Stimulated activated CD8-positive, alpha-beta memory T cell treated with anti-CD3 and anti-CD28 coated beads, Interleukin-12 subunit alpha, Interleukin-12 subunit beta, amount 100 ng/mL, for 24 hours (primary cell): ENCODE data around the gene ZNF236.
"Not testable (repeated sequence)": the region's sequence is repeated elsewhere in the genome, so short reads cannot be mapped to it uniquely, and the experiment has no call there.

Experiments used
- DNase-seq: peaks from one replicate; pipeline ENCODE4 v3.0.0-alpha.2; 2020; ENCODE audit errors: extremely low read depth

The ZNF236 gene

DNA sequence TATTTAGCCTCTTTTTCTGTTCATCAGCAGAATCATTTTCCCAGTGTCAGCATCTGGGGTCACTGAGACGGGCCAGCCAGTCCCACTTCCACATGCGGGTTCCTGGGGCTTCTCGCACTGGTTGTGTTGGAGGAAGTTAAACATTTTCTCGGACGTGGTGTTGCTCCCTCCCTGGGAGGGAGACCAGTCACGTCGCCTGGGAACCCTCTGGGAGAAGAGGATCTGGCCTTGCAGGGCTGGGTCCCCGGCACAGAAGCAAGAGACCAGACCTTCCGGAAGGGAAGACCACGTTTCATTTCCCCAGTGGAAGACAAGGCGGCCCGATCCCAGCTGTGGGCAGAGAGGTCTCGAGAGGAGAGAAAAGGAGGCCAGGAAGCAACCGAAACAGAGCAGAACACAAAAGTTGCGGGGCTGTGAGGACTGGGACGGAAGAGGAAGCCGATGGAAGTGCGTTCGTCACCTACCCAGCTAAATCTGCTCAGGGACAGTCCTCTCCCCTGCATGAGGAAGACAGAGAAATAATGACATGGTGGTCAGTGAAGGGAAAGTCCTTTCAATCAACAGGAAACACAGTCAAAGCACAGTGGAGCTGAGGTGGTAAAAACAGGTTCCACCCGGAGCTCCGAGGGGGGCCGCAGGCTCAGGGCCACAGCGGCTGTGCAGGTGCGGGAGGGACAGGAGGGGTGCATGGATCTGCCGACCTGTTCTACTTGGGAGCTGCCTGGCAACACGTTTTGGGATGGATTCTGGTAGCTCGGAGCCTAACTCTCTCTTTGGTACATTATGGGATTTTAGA, 165.9 kb downstream of the ZNF236 start:
- DNase-seq = no peak

DNA sequence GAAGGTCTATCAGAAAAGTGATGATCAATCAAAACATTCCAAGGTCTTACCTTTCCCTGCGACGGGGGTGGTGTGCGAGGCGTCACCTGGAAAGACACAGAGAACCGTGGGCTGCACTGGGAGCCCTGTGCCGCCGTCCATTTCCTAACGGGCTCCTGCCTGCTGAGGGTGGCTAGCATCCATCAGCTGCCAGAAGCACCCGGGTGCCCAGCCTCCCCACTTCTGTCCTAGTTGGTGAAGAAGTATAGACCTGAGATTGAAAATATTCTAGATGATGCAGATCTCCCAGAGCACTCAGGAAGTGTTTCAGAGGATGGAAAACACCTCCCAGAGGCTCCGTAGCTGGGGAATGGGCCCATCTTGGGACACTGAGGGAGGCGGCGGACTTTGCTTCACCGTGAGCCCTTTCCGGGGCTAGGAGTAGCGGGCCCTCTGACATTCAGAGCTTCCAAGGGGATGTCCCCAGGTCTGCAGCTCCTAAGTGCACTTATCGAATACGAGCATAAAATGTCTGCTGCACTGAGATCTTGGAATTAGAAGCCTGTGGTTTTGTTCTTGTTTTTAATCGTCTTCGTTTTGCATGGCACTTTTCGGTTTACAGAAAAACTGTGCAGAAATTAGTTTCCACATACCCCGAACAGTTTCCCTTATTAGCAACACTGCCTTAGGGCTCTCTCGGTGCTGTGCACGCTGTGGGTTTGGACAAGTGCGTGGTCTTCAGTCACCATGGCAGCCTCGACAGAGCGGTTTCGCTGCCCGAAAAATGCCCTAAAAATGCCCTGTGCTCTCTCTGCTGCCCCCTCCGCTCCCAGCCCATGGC, 166.7 kb downstream of the ZNF236 start:
- DNase-seq = no peak

DNA sequence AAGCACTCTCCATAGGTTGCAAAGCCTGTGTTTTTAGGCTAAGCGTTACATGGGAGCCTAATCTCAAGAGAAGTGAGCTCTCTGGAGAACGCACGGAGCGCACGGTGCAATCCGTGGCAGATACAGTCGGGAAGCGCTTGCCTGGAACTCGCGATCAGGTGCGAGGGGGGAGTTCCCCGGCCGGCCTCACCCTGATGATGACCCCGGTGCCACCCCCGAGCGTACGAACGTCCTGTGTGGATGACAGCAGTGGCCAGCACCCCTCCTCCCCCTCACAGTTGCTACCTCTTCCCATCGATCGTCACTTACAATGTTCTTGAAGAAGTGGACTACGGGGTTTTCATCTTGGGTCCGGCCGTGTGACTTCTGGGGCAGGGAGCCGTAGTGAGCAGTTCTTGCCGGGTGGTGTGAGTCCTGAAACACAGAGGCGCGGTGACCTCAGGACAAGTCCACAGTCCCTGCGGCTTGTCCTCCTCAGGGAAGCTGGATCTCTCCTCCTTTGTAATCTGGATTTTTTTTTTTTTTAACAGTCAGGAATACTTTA, 167.4 kb downstream of the ZNF236 start:
- no peak for DNase-seq

DNA sequence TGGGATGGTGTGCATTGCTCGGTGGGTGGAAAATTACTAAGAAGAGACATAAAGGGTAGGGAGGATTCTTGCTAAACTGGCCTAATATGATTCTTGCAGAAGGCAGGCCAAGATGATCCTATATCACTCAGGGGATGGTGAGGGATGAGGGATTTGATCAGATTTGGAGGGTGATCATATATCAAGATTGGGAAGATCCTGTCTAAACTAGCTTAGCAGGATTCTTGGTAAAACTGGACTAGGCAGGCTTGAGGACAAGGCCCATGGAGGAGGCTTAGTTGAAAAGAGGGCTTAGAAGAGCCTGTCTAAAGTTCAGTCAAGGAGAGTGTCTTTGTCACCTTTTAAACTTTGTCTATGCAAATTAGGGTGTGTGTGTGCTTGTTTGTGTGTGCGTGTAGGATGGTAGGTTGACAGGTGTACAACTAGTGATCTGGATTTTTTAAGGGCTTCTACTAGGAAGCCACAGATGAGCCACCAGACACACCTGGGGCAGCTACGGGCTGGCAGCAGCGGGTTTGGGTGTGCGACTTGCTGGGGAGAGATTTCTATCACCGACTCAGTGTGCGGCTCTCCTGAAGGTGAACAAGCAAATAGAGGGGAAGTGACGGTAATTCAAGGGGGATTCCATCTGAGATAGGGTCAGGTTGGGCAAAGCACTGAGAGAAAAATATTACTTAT, 168.1 kb downstream of the ZNF236 start:
- DNase-seq = not testable (repeated sequence)

DNA sequence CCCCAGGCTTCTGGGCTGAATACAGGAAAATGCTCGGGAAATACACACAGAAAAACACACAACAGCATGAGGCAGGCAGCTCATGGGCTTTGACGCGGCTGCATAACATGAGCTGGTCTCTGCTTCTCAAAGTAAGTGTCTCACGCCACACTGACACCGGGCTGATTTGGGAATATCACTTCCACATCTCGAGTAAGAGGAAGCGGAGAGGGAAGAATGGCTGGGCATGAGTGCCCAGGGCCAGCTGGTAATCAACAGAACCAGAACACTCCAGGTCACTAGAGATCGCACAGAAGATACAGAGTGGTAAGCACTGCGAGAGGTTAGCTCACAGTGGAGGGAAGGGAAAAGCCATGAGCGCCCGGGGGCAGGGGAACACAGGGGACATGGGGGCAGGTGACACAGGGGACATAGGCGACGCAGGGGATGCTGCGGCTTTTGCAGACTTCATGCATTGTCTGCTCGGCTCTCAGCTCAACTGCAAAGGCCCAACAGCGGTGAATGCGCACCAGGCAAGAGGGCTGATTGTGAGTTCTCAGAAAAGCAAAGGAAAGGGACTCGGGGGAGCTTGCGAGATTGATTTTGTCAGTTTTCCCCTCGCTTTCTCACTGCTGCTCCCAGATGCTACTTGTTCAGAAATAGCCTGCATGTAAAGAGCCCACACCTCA, 168.8 kb downstream of the ZNF236 start:
- DNase-seq = no peak

DNA sequence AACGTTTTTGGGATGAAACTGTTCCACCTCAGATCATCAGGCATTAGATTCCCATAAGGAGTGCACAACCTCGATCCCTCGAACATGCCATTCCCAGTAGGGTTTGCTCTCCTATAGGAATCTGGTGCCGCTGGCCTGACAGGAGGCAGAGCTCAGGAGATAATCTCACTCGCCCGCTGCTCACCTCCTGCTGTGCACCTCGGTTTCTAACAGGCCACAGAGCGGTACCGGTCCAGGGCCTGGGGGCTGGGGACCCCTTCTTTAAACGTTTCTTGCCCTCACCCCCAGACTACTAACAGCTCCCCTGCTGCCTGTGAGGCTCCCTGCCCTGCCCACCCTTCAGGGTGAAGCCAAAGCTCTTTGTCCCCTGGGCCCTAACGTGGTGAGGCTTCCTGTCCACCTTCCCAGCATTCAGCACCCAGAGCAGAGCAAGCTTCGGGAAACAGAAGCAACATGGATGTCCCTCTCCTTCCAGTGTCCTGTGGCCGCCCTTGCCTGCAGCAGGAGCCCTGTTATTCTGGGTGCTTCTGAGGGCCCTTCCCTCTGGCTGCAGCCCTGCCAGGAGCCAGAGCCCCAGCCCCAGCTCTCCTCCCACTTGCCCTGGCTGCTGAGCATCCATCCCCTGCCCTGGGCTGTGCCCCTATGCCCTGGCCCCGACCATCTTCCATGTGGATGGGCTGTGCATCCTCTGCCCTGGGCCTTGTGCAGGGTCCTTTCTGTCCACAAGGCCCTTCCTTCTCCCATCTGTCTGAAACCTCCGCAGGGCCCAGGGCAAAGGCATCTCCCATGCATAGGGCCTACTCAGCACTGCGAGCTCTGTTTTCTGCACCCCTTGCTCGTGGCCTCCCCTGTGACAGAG, 170.1 kb downstream of the ZNF236 start:
- DNase-seq = no peak

DNA sequence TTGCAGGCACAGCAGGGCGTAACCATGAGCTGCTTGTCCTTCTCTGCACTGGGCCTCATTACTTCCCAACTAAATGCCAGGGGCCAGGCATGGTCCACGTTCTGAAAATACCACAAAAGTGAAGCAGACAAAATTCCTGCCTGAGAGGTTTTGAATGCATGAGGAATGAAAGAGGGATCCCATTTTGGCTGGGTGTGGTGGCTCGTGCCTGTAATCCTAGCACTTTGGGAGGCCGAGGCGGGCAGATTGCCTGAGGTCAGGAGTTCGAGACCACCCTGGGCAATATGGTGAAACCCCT, 170.7 kb downstream of the ZNF236 start:
- DNase-seq = no peak

DNA sequence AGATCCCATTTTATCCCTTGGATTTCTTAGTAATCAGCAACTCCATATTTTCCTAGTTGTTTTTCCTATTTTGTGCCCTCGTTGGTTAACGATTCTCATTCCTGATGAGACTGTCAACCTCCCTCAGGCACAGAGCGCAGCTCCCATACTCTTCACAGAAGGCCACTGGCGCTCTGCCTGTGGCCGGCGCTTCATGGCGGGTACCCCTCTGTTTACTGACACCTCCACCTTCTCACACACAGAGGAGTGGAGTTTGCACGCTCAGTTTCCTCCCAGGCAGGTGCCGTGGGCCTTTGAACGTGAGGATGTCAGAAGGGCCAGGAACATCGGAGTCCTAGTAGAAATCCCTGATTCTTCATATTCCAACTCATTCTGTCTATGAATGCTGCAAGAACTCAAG, 171.2 kb downstream of the ZNF236 start:
- no peak for DNase-seq

DNA sequence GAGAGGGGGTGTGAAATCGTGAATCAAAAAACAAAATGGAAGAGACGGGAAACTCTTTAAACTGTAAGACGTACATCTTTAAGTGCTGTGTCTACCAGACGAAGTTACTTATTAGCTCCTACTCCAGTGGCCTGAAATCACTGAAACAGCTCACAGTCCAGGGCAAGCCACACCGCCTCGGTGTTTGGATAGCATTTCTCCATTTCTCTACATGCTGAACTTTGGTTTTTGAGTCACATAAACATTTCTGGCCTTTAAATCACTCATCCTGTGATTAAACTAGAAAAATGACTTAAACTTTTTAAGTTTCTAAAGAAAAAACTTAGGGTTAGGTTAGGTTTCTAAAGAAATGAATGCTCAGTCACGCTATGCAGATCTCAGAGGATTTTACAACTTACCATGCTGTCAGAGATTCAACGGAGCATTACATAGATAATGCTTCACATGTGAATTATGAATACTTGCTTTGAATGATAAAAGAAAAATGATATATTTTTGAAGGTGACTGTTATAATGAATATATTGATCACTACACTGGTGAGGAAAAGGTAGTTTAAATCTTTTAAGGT, 171.8 kb downstream of the ZNF236 start:
- no peak for DNase-seq

DNA sequence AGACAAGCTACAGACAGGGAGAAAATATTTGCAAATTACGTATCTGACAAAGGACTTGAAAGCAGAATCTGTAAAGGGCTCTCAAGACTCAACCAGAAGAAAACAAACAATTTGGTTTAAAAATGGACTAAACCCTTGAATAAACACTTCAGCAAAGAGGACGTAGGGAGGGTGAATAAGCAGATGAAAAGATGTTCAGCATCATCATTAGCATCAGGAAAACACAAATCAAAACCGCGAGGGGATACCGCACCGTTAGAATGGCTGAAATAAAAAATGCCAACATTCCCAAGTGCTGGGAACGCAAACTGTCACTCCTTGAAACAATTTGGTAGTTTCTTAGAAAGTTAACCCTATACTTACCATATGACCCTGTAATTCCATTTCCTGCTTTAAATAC, 173.5 kb downstream of the ZNF236 start:
- no peak for DNase-seq

DNA sequence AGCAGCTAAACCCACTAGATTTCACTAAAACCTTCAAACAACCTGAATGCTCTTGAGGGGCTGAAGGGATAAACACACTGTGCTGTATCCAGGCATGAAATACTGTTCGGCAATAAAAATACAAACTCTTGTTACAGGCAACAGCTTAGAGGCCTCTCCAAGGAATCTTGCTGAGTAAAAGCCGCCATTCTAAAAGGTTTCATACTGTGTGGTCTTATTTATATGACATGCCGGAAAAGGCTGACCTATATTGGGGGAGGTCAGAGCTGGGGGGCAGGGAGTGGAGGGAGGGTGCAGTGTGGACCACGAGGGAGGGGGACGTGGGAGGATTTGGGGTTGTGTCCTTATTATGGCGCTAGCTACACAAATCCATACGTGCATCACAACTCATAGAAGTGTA, 174.1 kb downstream of the ZNF236 start:
- DNase-seq = no peak

DNA sequence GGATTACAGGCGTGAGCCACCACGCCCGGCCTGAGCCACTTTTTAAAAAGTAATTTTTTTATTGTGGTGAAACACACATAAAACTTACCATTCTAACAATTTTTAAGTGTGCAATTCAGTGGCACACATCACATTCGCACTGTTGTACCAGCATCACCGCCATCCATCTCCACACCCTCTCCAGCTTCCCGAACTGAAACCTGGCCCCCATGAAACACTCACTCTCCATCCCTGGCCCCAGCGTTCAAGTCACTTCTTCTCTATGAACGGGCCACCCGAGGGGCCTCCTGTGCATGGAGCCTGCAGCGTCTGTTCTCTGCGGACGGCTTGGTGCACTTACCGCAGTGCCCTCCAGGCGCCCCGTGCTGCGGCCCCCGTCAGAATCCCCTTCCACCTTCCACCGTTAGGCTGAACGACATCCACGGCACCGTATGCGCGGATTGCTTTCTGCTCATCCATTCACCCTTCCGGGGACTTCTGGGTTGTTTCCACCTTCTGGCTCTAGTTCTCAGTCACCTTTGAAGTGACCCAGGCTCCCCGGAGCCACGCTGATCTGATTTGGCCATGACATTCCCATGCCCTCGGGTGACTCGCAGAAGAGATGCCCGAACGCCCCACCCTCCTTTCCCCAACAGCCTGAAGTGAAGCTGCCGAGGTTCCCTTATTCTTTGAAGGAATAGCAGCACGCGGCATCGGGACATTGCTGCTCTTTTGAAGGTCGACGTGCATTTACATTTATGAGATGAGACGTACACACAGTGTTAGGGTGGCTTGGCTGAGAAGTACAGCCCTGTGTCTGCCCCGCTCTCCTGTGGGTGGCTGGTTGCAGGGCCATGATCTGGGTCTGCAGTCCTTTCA, 175.8 kb downstream of the ZNF236 start:
- DNase-seq = no peak

DNA sequence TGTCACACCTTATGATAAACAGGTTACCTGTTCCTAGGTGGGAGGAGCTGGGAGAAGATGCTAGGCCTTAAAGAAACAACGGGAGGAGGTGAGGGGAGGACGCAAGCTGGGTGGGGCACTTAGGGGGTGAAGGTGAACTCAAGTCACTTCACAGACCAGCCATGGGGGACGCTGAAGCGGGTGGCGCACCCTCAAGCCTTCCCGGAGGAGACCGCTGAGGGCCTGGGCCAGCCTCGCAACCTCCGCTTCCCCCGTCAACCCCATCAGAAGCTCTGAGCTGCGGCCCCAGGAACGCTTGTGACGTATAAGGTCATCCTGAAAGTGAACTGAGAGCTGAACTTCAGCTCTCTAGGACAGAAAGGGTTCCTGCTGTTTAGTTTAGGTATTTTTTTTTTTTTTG, 176.7 kb downstream of the ZNF236 start:
- no peak for DNase-seq

DNA sequence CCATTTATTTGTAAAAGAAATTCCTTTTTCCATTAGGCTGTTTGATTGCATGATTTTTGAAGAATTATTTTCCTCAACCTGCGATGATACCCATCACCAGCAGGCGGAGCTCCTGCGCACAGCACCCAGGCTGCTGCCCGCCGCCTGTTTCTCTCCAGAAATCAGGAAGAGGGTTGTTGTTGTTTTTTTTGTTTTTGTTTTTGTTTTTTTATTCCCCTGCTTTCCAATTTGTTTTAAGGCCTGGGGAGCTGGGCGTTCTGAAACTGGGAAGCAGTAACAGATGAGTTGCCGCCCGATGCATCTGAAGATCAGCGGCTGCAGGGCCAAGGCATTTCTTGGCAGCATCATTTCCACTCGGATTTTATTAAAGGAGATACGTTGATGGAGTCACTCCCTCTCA, 178.2 kb downstream of the ZNF236 start:
- DNase-seq = no peak

DNA sequence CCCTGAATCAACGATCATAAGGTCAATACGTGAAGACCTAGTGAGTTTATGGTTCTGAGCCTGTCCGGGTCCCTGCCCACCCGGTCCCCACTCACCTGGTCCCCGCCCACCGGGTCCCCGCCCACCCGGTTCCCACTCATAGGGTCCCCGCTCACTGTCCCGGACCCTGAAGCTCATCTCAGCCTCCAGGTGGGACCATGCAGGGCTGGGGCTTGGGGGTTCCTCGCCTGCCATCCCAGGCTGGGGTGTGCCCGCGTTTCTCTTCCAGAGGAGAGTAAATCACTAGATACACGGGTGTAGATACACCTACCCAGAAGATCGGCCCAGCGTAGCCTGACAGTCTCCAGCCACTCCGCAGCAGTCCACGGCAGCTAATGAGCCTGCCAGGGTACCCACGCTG, 178.7 kb downstream of the ZNF236 start:
- no peak for DNase-seq

DNA sequence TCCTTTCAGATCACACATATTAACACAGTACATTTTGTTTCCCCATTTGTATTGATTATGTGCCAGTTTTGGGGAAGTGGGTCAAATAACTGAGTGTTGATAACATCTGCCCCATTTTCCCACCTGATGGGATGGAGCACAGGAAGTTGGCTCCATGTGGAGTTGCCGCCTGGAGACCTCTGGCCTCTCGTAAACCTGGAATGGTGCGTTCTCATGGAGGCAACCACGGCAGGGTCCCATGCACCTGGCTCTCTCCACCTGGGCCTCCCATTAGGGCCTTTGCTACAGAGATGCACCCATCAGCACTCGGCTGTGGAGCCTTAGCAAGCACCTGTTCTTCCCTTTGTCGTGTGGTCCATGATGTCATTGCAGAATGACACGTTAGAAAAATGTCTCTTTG, 179.6 kb downstream of the ZNF236 start:
- no peak for DNase-seq

DNA sequence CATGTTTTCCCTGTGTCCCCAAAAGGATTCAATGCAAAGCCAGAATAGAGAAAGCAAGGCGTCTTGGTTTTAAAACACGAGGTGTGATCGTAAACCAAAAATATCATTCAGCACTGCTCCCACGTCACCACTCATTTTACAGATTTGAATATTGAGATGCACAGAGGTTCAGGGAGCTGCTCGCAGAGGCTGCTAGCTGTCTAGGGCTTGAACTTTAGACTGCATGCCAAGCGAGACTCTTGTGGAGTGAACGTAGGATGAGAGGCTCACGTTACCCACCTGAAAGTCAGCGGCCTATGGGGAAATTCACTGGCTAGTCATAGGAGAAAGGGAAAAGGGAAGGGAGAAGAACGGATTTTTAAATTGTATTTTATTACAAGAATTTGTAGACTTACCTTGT, 180.1 kb downstream of the ZNF236 start:
- no peak for DNase-seq

DNA sequence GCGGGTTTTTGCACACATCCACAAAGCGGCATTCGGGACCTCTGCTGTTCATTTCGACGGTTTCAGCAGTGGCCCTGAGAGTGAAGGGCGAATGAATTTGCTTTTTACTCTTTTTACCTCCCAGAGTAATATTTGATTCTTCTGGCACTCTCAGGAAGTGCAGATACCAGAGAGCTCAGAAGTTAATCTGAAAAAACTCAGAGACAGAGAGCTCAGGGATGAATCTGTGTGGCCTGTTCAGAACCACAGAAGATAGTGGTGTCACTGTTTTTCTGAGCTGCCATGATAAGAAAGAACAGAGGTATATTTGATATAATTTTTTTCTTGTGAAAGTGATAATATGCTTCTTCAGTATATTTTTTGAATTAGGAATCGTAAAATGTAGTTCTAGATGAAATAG, 181.0 kb downstream of the ZNF236 start:
- no peak for DNase-seq

DNA sequence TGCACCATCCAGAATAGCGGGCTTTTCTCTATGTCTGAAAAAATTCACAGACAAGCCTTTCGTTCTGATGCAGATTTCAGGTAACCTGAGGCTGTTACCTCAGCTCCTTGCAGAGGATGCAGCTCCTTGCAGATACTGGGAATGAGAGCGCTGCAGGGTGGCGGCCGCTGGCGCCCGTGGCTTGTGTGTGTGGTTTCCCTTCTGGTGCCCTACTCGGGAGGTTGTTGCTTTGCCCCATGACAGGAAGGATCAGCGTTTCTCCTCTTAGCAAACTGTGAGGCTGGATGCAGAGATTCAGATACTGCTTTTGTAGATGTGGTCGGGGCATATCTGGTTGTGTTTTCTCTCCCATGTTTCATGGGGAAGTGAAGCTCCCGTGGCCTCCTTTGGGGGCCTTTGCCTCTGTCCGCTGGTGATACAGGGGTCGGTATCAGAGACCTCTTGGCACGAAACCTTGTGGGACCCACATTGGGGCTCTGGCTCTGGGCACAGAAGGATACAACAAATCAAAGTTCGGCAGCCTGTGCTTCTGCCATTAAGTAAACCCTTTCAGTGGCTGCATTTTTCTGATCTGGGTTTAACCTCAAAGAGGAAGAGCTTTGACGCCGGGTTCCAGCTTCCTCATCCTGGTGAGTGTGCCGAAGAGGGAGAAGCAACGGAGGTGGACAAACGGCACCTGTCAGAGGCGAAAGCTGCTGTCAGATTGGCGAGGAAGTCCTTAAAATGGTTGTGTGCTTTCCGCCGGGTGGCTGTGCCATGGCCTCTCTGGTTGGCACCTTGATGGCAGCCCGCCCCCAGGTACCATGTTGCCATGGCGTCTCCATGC, 182.4 kb downstream of the ZNF236 start:
- DNase-seq = no peak
